OCI-LY3 (cell line): ENCODE results near the gene ZBTB5.

Experiments
- EZH2phosphoT487 ChIP-seq: fragments of 200-600 bp; shearing (Covaris generic); IDR thresholded peaks from 2 replicates; pipeline ENCODE4 v1.6.1; 2018; ENCODE audit warnings: antibody characterized with exemption, mixed run types, low read depth
- TF ChIP-seq, protein P1 (sequence below): fragments of 200-600, 300-600 bp; sonication (generic); IDR thresholded peaks from 2 replicates; pipeline ENCODE4 v1.5.1; 2014; ENCODE audit warnings: antibody characterized with exemption, low read length, low read depth

DNA sequence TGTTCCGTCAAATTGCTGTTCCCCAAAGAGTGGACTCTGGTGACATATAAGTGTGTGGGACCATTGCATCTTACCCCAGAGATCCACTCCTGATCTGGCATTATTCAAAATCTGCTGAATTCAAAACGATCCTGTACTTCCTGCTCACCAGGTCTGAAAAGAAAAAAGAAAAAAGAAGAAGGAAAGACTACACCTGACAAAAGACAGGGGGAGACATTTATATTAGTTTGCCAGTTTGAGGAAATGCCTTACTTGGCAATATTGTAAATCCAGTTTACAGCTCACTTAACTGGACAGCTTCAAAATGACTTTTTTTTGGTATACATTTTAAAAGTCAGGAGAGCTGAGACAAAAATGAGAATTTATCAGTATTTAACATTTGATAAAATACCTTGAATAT, 57.8 kb downstream of the ZBTB5 start:
- TF ChIP-seq, protein P1, sequence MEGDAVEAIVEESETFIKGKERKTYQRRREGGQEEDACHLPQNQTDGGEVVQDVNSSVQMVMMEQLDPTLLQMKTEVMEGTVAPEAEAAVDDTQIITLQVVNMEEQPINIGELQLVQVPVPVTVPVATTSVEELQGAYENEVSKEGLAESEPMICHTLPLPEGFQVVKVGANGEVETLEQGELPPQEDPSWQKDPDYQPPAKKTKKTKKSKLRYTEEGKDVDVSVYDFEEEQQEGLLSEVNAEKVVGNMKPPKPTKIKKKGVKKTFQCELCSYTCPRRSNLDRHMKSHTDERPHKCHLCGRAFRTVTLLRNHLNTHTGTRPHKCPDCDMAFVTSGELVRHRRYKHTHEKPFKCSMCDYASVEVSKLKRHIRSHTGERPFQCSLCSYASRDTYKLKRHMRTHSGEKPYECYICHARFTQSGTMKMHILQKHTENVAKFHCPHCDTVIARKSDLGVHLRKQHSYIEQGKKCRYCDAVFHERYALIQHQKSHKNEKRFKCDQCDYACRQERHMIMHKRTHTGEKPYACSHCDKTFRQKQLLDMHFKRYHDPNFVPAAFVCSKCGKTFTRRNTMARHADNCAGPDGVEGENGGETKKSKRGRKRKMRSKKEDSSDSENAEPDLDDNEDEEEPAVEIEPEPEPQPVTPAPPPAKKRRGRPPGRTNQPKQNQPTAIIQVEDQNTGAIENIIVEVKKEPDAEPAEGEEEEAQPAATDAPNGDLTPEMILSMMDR, result peak; percentile 69
- no peak for TF ChIP-seq EZH2phosphoT487
